ENCODE data around the gene PLK3.
"Not testable (repeated sequence)": the region's sequence is repeated elsewhere in the genome, so short reads cannot be mapped to it uniquely, and the experiment has no call there.

The PLK3 gene

DNA sequence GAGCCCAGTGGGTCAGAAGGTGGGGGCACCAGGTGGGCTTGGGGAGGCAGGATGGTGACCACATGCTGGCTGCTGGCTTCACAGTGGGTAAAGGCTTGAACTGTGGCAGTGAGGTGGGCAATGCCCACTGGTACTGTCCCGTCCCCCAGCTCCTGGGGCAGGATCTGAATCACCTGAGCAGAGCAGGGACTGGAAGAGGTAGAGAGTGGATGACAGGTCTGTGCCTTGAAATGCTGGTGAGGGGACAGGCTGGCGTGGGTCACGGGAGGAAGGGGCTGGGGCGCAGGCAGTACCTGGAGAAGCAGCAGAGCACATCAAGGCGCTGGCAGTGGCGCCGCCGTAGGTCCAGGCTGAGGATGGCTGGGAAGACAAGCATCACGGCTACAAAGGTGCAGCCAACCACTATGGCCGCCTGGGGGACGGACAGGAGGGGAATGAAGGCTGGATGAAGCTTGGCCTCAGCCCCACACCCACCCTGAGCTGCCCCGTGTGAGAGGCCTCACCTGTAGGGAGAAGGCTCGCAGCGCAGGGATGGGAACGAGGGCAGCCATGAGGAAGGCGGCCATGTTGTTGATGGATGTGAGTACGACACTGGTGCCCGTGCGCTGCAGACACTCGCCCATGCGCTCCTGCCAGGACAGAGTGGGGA is 27.9 kb downstream of the PLK3 start:
- no peak for DNase-seq (ENCODE audit: low read depth)

GRCh38 chr1:44828841-44829440 is 28.8 kb downstream of the PLK3 start:
- no peak for DNase-seq (ENCODE audit: low read depth)

GRCh38 chr1:44829506-44830384 is 29.6 kb downstream of the PLK3 start:
- no peak for DNase-seq (ENCODE audit: low read depth)

DNA sequence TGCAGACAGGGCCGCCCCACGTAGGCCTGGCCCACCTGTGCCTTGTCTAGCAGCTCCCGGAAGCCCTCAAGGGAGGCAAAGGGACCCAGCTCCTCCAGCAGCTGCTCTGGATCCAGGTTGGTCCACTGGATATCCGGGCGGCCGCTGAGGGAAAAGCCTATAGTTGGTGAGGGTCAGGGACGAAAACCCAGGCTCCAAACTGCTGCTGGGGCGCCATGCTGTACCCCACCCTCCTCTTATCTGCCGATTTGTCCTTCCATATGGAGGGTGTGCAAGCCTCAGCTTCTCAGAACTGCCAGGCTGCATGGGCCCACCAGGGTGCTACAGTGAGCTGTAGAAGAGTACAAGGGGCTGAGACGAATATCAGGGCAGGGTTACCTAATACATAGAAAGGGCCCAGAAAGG is 30.7 kb downstream of the PLK3 start:
- no peak for DNase-seq (ENCODE audit: low read depth)

DNA sequence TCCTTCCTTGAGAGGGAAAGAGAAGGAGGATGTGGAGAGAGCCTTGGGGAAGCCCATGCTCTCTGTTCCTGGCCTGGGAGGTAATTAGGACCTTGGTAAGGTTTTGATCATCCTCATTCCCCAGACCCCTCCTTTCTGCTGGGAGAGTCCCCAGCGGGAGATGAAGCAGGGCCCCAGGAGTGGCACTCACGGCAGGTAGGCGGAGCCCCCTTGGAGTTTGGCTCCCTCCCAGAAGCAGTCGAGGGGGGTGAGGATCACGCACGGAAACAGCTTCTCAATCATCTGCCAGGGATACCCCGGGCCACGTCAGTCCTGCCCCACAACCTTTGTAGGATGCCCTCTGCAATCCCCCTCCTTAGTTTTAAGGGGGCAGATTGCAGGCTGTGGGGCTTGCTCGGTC is 31.3 kb downstream of the PLK3 start:
- DNase-seq (ENCODE audit: low read depth): no peak

DNA sequence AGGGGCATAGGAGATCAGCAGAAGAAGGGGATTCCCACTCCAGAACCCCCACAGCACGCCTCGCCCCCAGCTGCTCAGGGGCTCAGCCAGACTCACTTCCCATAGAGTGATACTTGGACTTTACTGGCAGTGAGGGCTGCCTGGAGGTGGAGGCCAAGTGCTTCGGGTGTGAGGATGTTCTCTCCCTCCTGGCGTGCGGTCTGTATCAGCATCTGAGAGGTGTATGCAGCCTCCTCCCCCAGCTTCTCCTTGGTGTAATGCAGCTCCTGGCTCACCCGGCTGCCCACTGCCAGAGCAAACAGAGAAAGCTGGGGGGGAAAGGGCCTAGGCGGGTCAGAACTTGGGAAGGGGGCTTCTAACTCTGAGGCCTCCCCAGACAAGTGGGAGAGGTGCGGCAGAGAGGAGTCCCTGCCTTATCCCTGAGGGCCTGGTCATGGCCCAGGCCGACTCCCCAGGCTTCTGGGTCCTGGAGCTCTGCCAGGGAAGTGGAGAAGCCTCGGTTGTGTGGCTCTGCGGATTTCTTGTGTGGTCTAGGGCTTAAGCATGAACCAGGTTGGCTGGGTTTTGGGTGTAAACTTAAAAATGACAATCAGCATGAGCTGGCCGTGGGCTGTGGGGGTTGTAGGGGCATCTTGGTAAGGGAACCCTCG is 32.0 kb downstream of the PLK3 start:
- DNase-seq (ENCODE audit: low read depth): no peak

GRCh38 chr1:44834328-44834727 is 34.2 kb downstream of the PLK3 start:
- DNase-seq (ENCODE audit: low read depth): no peak

- peak; percentile 46 for DNase-seq (ENCODE audit: low read depth)
These were observed 35.8 kb downstream of the PLK3 start for GRCh38 chr1:44835738-44836675.

- not testable (repeated sequence) for DNase-seq (ENCODE audit: low read depth)
These were observed 38.1 kb downstream of the PLK3 start for GRCh38 chr1:44838294-44838693.

GRCh38 chr1:44839576-44839975 is 39.4 kb downstream of the PLK3 start:
- DNase-seq (ENCODE audit: low read depth): no peak

DNA sequence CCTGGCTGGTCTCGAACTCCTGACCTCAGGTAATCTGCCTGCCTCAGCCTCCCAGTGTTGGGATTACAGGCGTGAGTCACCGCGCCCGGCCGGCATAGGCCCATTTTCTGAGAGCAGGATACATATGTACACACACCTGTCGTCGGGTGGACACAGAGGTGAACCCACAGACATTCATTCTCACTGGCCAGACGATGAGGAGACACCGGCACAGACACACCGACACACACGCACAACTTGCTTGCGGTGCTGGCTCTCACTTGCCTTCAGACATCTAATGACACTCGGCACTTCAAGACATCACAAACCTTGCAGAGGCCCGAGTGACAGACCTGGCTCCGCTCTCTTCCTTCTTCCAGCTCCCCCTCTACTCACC is 42.3 kb downstream of the PLK3 start:
- DNase-seq (ENCODE audit: low read depth): no peak

DNA sequence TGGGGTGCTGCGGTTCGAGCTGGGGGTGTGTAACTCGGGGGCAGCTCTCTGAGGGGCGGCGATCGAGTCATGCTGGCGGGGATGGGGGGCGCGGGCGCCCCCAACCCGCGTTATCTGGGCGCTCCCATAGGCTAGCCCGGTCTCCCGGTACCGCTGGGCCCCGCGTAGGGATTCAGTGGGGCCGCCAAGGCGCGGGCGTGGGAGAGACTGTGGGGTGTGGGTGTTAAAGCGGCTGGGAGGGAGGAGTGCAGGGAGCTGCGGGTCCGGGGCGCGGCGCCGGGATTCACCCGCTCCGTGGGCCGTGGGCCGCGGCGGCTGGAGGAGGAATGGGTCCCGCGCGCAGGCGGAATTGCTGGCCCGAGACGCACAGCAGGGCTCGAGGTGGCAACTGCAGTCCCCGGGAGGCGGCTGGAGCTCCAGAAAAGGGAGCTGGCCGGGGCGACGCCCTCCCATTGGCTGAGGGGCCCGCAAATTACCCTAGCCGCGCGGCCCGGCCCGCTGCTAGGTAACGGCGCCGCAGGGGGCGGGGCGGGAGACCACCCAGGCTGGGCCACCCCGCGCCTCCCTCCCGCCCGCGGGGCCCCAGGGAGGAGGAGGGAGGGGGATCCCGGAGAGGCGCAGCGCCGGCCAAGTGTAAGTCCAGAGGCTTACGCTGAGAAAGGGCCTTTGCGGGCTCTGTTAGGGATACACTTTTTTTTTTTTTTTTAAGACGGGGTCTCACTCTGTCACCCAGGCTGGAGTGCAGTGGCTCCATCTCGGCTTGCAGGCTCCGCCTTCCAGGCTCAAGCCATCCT is 42.9 kb downstream of the PLK3 start, which contains the start of gene PTCH2:
Gene PTCH2 (minus strand): TSS at position 392 of the 794 bp plus-strand sequence. CDS start 321 bp downstream, at position 71.
- no peak for DNase-seq (ENCODE audit: low read depth)

DNA sequence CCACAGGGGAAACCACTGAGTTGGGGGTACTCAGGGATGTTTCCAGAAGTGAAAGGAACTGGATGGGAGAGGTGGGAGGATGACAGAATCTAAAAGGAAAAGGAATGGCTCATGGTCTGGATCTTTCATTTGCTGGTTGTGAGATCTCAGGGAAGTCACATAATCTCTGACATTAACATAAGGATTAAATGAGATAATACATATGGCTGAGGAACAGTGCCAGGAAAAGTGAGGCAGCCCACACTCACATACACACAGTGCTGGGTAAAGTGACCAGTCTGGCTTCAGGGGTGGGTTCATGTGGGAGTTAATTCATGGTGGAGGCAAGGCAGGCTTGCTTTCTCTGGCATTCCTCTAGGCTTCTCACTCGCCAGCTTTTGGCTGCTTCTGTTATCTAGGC is 46.8 kb downstream of the PLK3 start:
- no peak for DNase-seq (ENCODE audit: low read depth)

DNA sequence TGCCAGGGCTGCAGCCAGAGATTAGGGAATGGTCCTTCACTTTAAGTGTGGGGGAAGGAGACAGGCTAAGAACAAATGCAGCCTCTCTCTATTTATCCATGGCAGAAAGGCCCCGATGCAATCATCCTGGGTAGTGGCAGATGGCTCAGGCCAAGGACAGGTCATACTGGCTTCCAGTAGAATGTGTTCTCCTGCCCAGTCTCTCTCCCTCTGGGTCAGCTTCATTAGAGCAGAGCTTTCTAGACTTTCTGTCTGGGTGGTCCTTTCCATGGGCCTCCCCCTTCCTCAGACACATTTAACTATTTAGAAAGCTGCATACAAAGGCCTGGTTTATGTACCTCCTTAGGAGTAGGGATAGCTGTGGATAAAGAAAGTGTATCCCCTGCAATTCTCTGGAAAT is 47.7 kb downstream of the PLK3 start:
- no peak for DNase-seq (ENCODE audit: low read depth)

- DNase-seq (ENCODE audit: low read depth): no peak
These were observed 48.4 kb downstream of the PLK3 start for GRCh38 chr1:44848456-44849181.

- no peak for DNase-seq (ENCODE audit: low read depth)
These were observed 49.5 kb downstream of the PLK3 start for GRCh38 chr1:44849575-44850132.

DNA sequence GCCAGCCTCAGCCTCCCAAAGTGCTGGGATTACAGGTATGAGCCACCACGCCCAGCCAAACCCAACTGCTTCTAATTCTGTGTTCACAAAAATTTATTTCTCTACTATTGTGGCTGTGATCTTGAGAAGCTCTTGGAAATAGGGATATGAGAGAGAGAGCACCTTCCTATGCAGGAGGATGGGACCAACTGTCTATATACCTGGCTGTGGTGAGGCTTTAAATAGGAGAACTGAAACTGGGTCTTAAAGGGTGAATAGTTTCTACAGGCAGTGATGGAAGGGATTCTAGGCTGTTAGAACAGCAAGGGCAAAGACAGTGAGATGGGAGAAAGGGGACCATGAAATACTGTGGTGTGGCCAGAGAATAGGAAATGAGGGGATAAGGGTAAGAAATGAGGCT is 51.1 kb downstream of the PLK3 start:
- DNase-seq (ENCODE audit: low read depth): no peak

DNA sequence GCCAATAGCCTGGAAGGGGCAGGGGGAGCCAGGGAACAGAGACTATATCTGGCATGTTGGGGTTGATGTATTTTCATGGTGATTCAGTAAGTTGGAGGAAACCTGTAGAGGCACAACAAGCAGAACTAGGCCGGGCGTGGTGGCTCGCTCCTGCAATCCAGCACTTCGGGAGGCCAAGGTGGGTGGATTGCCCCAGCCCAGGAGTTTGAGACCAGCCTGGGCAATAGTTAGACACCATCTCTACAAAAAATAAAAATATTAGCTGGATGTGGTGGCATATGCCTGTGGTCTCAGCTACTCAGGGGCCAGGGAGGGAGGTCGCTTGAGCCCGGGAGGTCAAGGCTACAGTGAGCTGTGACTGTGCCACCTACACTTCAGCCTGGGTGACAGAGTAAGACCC is 53.0 kb downstream of the PLK3 start:
- no peak for DNase-seq (ENCODE audit: low read depth)

DNA sequence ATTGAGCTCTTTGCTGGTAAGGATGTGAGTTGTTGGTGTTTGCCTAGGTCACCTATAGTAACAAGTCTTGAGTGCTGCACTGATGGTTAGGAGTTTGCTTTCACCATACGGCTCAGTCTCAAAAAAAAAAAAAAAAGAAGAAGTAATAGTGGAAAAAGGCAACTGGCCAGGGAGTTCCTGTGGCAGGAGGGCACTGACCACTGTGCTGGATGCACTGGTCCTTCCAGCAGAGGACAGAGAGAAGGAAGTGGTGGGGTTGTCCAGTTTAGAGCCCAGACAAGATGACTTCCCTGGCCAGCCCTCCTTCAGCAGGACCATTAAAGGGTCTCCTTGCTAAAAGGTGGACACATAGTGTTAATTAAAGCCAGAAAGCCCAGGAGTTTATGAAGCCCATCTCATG is 54.8 kb downstream of the PLK3 start:
- no peak for DNase-seq (ENCODE audit: low read depth)
